NCI-H1105 (cell line): Measurements from ENCODE around the gene KIF5A.
A peak's percentile ranks its signal among the peaks of the same experiment; 100 is the strongest.
"Not testable (repeated sequence)": the region's sequence is repeated elsewhere in the genome, so short reads cannot be mapped to it uniquely, and the experiment has no call there.

Source experiments
- DNase-seq: peaks from one replicate; lab custom pipeline; 2025; lab: John Stamatoyannopoulos, UW

KIF5A gene

GRCh38 chr12:57549909-57550640 lies at the start of gene KIF5A:
TSS of gene KIF5A (plus strand) at chr12:57550044. CDS start at chr12:57550272, 228 bp downstream.
- peak; percentile 49 for DNase-seq

GRCh38 chr12:57500213-57500612 lies 49.6 kb upstream of the KIF5A start:
- no peak for DNase-seq

- DNase-seq, result not testable (repeated sequence)
Observed at GRCh38 chr12:57502311-57502969, 47.4 kb upstream of the KIF5A start.

GRCh38 chr12:57506541-57506940 lies 43.3 kb upstream of the KIF5A start:
- not testable (repeated sequence) for DNase-seq

GRCh38 chr12:57507796-57508195 lies 42.0 kb upstream of the KIF5A start:
- DNase-seq, result not testable (repeated sequence)

GRCh38 chr12:57511161-57511560 lies 38.7 kb upstream of the KIF5A start:
- DNase-seq, result no peak

GRCh38 chr12:57511588-57512325 lies 38.1 kb upstream of the KIF5A start:
- DNase-seq, result no peak

- no peak for DNase-seq
Observed at GRCh38 chr12:57512665-57513064, 37.2 kb upstream of the KIF5A start.

GRCh38 chr12:57513266-57513665 lies 36.6 kb upstream of the KIF5A start:
- no peak for DNase-seq

- DNase-seq, result not testable (repeated sequence)
Observed at GRCh38 chr12:57513677-57514076, 36.2 kb upstream of the KIF5A start.

GRCh38 chr12:57514246-57514645 lies 35.6 kb upstream of the KIF5A start:
- DNase-seq, result not testable (repeated sequence)

GRCh38 chr12:57514720-57515407 lies 35.0 kb upstream of the KIF5A start:
- DNase-seq, result no peak

GRCh38 chr12:57515408-57515933 lies 34.4 kb upstream of the KIF5A start:
- no peak for DNase-seq

- no peak for DNase-seq
Observed at GRCh38 chr12:57515934-57516541, 33.8 kb upstream of the KIF5A start.

- no peak for DNase-seq
Observed at GRCh38 chr12:57516617-57517153, 33.2 kb upstream of the KIF5A start.

GRCh38 chr12:57517187-57517586 lies 32.7 kb upstream of the KIF5A start:
- DNase-seq, result no peak

GRCh38 chr12:57517718-57518117 lies 32.1 kb upstream of the KIF5A start:
- DNase-seq, result not testable (repeated sequence)

GRCh38 chr12:57518176-57518919 lies 31.5 kb upstream of the KIF5A start:
- DNase-seq, result no peak

GRCh38 chr12:57518920-57519795 lies 30.7 kb upstream of the KIF5A start:
- no peak for DNase-seq

- DNase-seq, result no peak
Observed at GRCh38 chr12:57519796-57520052, 30.1 kb upstream of the KIF5A start.
